NCI-H146 treated with DMSO at 0.1 percent for 48 hours (cell line): ENCODE results near the gene GYS2.
"Not testable (repeated sequence)": the region's sequence is repeated elsewhere in the genome, so short reads cannot be mapped to it uniquely, and the experiment has no call there.

Experiments used
- DNase-seq: peaks from one replicate; lab custom pipeline; 2025; ENCODE audit not compliant: unreplicated experiment; lab: John Stamatoyannopoulos, UW

Gene GYS2

GRCh38 chr12:21602774-21603173, 1.9 kb downstream of the GYS2 start:
- no peak for DNase-seq

DNA sequence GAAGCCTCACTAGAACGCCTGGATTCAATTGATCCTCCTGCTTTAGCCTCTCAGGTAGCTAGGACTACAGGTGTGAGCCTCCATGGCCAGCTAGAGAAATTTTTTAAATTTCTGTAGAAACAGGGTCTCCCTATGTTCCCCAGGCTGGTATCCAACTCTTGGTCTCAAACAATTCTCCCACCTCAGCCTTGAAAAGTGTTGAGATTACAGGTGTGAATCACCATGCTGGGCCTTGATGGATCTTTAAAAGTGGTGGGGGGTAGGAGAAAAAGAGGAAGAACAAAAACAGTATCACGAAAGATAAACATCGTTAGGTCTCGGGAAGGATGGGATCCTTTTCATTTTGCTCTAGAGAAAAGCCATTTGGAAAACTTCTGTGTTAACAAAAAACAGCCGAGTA, 4.5 kb downstream of the GYS2 start:
- DNase-seq: no peak

DNA sequence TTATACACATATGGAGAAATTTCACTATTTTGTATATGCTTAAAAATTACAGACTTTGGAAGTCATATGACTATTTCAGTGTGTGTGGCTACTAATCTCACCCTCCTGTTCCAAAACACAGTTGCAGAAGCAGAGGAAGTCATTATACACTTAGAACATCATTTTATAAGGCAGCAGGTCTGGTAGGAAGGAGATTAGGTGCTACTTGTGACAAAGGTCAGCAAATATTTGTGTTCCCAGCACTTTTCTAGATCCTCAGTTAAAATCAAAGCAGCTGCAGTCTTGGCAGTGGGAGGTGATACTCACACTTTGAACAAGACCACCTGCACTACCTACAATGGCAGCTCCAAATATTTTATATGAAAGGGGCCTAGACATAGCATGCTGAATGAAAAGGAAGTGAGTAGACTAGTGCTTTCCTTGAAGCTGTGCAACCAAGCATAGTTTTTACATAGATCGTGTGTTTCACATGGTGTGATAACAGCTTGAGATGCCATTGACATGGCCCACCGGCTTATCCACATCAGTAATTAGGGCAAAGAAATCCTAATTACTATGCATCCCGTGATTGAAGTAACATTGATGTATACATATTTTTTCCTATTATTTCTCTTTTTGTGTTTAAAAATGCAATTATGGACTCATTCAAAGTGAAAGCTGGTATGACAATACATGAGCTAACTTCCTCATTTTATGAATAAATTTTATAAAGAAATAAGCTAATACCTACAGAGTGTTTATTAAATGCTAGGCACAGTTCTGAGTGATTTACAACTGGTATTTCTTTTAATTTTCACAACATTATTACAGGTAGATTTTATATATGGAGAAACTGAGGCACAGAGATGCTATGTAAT, 5.3 kb downstream of the GYS2 start:
- DNase-seq: no peak

DNA sequence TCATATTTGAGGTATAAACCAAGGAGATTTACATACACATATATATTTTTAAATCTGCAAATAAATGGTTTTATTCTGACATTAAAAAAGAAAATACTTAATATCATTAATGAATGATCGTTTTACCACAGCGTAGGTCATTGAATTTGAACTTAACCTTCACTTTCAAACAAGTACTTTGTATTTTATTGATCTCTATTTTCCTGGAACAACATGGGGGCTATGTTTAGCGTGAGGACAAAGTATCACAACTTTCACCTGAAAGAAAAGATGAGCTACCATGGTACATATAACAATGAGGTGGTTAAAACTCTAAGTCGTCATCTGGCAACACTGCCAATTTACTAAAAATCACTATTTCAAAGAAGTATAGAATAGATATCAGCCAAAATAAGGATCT, 6.0 kb downstream of the GYS2 start:
- no peak for DNase-seq

DNA sequence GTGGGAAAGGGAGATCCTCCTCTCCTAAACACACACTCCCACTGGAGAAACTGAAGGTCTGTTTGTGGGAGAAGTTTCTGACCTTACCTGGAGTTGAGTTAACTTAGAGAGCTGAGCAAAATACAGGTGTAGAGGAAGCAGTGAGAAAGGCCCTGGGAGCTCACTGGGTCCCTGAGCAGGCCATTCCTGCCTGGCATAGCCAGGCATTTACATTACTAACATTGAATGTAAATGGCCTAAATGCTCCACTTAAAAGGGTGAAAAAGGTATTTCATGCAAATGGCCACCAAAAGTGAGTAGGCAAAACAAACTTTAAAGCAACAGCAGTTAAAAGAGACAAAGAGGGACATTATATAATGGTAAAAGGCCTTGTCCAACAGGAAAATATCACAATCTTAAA, 9.3 kb downstream of the GYS2 start:
- not testable (repeated sequence) for DNase-seq

GRCh38 chr12:21585485-21585884, 19.2 kb downstream of the GYS2 start:
- no peak for DNase-seq

- not testable (repeated sequence) for DNase-seq
Measured at GRCh38 chr12:21584403-21585182, 20.1 kb downstream of the GYS2 start.

- DNase-seq: no peak
Measured at GRCh38 chr12:21583587-21583986, 21.1 kb downstream of the GYS2 start.

GRCh38 chr12:21580748-21581516, 23.7 kb downstream of the GYS2 start:
- DNase-seq: no peak

- DNase-seq: no peak
Measured at GRCh38 chr12:21577516-21577915, 27.1 kb downstream of the GYS2 start.

DNA sequence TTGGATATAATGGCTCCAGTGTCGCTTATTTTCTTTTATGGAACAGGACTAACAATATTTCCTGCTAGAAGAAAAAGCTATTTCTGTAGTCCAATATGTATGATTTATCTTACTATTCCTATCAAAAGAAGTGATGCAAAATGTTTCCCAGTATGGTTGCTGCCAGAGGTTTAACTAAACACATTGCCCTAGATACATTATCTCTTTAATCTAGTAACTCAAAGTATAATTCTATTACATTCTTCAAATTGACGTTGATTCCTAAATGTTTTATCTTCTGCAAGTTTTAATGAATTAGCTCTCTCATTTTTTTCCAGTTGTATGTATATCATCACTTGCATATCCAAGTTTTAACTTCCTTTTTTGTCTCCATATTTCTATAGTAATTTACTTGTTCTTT, 28.2 kb downstream of the GYS2 start:
- DNase-seq: no peak

DNA sequence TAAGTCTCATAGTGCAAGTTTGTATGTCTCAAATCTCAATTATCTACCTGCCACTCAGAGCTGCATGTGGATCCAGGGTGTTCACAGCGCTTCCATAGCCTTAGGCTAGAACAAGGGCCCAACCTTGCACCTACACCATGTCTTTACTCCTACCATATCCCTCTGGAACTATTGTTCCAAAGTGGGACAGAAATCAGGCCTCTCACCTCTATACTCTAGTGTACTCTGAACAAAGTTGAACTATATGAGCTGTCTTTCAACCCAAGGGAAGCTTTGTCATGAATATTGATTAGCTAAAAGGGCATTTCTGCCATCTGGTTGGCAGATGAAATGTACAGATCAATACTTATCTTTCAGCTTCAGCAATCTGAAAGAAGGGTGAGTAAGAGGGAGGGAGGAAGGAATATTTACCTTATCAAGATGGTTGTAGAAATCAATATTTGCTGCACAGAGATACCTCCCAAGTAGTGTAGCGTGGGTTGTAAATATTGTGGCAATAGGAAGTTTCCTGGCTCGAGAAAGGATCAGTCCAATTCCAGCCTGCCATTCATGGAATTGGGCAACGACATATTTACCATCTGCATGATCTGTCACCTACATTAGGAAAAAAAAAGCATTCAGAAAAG, 30.8 kb downstream of the GYS2 start:
- DNase-seq: no peak

- DNase-seq: no peak
Measured at GRCh38 chr12:21571046-21571445, 33.6 kb downstream of the GYS2 start.

GRCh38 chr12:21568115-21568514, 36.5 kb downstream of the GYS2 start:
- DNase-seq: no peak

DNA sequence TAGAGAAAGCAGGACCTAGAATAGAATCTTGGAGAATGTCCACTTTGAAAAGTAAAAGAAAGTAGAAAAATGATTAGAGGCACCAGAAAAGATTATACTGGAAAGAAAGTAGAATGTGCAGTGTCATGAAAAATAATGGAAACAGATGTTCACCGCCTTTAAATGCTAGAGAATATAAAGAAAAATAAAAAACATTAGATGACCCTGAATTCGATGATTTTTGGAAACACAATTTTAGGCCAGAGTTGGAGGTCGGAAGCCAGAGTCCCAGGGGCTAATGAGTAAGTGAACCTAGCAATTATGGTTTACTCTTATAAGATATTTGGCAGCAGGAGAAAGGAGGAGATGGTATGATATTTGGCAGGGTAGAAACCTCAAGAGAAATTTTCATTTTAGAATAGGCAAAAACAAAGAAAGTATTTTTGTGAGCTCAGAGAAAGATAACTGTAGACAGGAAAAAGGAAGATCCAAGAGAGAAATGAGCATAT, 37.7 kb downstream of the GYS2 start:
- no peak for DNase-seq

DNA sequence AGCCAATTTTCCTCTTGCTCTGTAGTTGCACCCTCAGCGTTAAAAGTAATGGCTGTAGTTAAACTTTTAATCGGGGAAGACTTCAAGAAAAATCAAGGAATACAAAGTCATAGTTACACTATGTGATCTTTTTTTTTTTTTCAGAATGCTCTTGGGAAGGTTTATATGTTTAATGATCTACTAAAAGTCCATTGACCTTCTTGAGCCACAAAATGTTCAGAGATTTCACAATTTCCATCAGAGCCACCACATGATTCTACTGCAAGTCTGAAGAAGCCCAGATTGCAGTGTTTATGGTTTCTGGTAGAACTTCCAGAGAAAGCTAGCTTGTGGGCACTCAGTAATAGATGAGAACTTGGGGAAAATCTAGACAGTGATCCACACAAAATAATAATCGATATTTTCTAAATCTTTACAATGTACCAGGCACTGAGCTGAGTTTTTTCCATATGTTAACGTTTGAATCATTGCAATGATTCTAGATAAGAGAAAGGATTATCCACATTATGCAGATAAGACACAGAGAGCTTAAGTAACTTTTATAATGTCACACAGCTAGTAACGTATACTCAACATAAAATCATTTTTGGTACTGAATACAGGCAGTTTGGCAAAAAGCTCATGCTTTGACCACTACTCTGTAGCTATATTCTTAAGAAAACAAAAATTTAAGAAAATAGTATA, 38.3 kb downstream of the GYS2 start:
- DNase-seq: no peak

DNA sequence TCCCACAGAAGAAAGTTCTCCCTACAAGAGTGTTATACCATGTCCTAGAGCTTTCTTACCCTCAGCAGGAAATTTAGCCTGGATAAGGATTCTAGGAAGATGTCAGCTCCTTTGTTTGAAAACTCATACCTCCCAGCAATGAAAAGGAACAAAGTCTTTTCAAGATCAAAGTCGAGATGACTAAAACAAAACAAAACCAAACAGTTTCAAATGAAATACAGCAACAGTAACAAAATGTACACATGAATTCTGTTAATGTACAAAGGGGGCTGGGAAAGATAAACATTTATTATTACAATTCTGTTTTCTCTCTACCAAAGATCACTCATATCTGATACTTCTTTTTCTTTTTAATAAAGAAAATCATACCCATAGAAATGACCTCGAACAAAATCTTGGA, 41.8 kb downstream of the GYS2 start:
- no peak for DNase-seq

DNA sequence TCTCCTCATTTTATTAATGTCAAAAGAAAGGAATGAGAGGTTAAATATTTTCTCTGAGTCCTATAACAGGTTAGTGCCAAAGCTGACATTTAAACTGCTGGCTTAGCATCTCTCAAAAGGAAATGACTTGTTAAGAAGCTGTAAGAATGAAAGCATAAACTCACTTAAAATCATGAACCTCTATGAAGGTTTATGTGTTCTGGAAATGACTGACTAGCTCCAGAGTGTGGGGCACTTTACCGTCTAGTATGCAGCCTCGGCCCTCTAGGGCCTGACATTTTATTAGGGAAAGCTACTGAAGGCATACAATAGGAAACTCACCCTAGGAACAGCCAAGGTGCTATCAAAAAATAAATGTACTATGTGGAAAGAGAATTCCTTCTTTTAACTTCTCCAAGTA, 43.5 kb downstream of the GYS2 start:
- no peak for DNase-seq

- no peak for DNase-seq
Measured at GRCh38 chr12:21559855-21560569, 44.6 kb downstream of the GYS2 start.
